Subcutaneous adipose tissue (tissue), 4 donors: ENCODE data around the gene SHC4. TPM values are rescaled to one million over a fixed set of nuclear protein-coding genes. Genes with fewer than 3 reads are reported as not detected.

Experiments
- total RNA-seq, 4 donors: library from RNA; depleted of rRNA; stranded (reverse); fragments of >200 nt; gene quantifications; one replicate each; pipeline ENCODE4 v1.1.0, GENCODE V29; 2016
- TF ChIP-seq, protein P1 (sequence below): fragments of 450-650 bp; IDR thresholded peaks from one replicate; pipeline ENCODE4 v1.5.1; 2016; ENCODE audit warnings: low read depth, mild to moderate bottlenecking, control low read depth, antibody characterized with exemption, moderate library complexity

The SHC4 gene
- total RNA-seq, 4 donors from 2014 or later: 0.38 to 0.85 TPM; not detected in 2

- TF ChIP-seq, protein P1, sequence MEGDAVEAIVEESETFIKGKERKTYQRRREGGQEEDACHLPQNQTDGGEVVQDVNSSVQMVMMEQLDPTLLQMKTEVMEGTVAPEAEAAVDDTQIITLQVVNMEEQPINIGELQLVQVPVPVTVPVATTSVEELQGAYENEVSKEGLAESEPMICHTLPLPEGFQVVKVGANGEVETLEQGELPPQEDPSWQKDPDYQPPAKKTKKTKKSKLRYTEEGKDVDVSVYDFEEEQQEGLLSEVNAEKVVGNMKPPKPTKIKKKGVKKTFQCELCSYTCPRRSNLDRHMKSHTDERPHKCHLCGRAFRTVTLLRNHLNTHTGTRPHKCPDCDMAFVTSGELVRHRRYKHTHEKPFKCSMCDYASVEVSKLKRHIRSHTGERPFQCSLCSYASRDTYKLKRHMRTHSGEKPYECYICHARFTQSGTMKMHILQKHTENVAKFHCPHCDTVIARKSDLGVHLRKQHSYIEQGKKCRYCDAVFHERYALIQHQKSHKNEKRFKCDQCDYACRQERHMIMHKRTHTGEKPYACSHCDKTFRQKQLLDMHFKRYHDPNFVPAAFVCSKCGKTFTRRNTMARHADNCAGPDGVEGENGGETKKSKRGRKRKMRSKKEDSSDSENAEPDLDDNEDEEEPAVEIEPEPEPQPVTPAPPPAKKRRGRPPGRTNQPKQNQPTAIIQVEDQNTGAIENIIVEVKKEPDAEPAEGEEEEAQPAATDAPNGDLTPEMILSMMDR: no peak
Observed at GRCh38 chr15:48880070-48880634, 83.6 kb downstream of the SHC4 start.

DNA sequence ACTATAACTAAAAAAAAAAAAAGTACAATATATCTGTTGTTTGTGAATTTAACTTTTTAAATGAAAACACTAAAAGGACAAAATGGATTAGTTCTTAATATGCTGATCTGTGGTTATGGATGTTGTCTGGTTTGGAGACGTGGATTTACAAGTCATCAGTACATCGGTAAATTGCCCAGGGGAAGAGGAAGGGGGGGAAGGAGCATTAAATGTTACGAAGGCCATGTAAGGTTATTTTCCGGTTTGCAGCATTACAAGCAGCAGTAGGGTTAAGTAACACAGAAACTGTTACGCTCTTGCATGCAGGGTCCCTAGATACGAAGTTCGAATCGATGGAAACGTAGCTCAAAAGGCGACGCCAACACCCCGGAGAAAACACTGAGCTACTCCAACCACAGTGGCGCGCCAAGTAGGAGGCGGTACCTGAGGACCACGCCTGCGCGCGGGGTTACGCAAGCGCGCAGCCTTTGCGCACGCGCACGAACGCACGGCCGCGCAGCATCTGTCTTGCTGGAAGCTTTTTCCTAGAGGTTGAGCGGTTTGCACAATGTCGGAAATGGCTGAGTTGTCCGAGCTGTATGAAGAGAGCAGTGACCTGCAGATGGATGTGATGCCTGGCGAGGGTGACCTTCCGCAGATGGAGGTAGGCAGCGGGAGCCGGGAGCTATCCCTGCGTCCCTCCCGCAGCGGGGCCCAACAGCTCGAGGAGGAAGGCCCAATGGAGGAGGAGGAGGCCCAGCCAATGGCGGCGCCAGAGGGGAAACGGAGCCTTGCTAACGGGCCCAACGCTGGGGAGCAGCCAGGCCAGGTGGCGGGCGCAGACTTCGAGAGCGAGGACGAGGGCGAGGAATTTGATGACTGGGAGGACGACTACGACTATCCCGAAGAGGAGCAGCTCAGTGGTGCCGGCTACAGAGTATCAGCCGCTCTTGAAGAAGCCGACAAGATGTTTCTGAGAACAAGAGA, 85.8 kb downstream of the SHC4 start, which contains the start of gene EID1:
Gene EID1 (plus strand): TSS at position 505 of the 966 bp plus-strand sequence. CDS start 43 bp downstream, at position 548.
- TF ChIP-seq, protein P1: no peak

- TF ChIP-seq, protein P1: no peak
Observed at GRCh38 chr15:48876057-48876456, 87.7 kb downstream of the SHC4 start.

DNA sequence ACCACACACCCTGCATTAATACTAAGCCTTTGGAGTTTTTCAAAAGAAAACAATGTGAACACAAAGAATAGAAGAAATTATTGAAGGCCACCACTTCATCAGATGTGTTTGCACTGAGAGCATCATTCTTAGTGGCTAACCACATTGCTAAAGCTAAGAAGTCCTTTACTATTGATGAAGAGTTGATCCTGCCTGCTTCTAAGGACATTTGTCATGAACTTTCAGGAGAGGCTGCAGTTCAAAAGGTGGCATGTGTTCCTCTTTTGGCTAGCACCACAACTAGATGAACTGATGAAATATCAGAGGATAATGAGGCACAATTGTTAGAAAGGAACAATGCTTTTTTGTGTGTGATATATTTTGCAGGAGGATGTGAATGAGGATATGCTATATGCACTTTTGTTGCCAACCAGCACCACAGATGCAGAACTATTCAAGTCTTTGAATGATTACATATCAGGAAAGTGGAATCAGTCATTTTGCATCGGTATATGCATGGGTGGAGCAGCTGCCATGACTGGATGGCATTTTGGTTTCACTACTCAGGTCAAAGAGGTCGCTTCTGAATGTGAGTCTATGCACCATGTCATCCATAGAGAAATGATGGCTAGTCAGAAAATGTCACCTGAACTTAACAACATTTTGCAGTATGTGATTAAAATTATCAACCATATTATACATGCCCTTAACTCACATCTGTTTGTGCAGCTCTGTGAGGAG, 88.3 kb downstream of the SHC4 start:
- TF ChIP-seq, protein P1: no peak

- TF ChIP-seq, protein P1: no peak
Observed at GRCh38 chr15:48872632-48873031, 91.1 kb downstream of the SHC4 start.

DNA sequence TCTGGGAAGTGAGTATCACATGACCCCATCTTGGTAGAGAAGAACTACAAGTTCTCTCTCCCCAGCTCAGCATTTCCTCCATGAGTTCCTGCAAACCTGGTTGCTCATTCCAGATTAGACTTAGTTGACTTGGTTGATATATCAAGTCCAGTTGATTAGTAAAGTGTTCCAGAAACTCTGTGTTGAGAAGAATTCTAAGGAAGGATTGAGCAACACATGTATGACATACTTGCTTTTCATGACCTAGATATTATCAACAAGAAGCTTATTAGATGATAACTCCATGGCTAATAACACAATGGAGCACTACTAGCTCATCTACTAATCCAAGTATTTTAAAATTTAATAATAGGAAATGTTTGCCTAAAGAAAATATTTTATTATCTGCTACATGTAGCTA, 92.2 kb downstream of the SHC4 start:
- TF ChIP-seq, protein P1: no peak

DNA sequence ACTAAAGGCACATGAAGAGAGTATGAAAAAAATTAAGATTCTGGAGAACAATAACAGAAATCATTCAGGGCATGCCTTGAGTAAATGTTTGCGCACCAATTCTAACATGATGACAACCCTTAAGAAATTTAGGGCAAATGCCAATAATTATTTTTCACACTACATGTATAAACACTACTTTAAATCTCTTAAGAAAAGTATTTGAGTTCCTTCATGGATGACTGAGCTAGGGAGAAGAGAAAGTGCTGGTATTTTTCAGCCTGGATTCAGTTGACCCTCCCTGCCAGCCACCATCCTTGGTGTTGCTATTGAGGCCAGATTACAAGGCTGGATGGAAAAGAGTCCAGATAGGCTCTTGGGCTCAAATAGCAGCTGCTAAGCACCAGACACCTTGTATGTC, 93.8 kb downstream of the SHC4 start:
- TF ChIP-seq, protein P1: no peak
